ENCODE results near the gene TGM6.

DNA sequence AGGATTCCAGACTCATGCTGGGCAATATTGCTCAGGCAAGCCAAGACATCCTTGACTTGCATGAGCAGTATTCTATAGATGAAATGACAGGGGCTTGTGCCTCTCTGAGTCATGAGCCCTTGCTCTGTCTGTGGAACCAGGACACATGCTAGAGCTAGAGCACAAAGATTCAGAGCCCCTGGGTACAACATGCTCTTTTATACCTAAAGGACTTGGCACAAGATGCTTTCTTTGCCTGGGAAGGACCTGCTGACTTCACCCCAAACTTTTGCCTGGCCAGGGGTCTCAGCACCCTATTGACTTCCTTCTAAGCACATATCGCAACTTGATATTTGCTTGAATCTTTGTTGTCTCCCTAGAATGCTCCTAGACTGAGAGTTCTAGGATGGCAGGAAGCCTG is 27.4 kb downstream of the TGM6 start:
- TF ChIP-seq, protein P1, sequence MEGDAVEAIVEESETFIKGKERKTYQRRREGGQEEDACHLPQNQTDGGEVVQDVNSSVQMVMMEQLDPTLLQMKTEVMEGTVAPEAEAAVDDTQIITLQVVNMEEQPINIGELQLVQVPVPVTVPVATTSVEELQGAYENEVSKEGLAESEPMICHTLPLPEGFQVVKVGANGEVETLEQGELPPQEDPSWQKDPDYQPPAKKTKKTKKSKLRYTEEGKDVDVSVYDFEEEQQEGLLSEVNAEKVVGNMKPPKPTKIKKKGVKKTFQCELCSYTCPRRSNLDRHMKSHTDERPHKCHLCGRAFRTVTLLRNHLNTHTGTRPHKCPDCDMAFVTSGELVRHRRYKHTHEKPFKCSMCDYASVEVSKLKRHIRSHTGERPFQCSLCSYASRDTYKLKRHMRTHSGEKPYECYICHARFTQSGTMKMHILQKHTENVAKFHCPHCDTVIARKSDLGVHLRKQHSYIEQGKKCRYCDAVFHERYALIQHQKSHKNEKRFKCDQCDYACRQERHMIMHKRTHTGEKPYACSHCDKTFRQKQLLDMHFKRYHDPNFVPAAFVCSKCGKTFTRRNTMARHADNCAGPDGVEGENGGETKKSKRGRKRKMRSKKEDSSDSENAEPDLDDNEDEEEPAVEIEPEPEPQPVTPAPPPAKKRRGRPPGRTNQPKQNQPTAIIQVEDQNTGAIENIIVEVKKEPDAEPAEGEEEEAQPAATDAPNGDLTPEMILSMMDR (IDR thresholded peaks at IDR 0.05; ENCODE audit: low read depth, low read length), result no peak
- TF ChIP-seq EZH2phosphoT487 (IDR thresholded peaks at IDR 0.05; ENCODE audit: low read depth), result no peak

Measured in OCI-LY3 (cell line).